WTC11 (cell line): ENCODE measurements around the gene SPIRE1.
A peak's percentile ranks its signal among the peaks of the same experiment; 100 is the strongest.

Experiments
- ATF6 ChIP-seq: sonication (generic); formaldehyde crosslinking; IDR thresholded peaks from 2 replicates; pipeline ENCODE4 v1.8.1; 2023; ENCODE audit warnings: mild to moderate bottlenecking, missing genetic modification reagents
- CREB1 ChIP-seq: sonication (generic); formaldehyde crosslinking; IDR thresholded peaks from 2 replicates; pipeline ENCODE4 v1.8.0; 2023; ENCODE audit warnings: mild to moderate bottlenecking, missing genetic modification reagents
- CREM ChIP-seq: sonication (generic); formaldehyde crosslinking; IDR thresholded peaks from 2 replicates; pipeline ENCODE4 v1.8.1; 2022; ENCODE audit warnings: mild to moderate bottlenecking, missing genetic modification reagents, moderate library complexity
- ELF4 ChIP-seq: sonication (generic); formaldehyde crosslinking; IDR thresholded peaks from 2 replicates; pipeline ENCODE4 v1.8.1; 2022; ENCODE audit warnings: low read depth, mild to moderate bottlenecking, moderate library complexity, missing genetic modification reagents
- IRF2 ChIP-seq: sonication (generic); formaldehyde crosslinking; IDR thresholded peaks from 2 replicates; pipeline ENCODE4 v1.8.0; 2022; ENCODE audit warnings: low read depth, missing genetic modification reagents, borderline replicate concordance
- PRDM15 ChIP-seq: sonication (generic); formaldehyde crosslinking; IDR thresholded peaks from 2 replicates; pipeline ENCODE4 v1.8.0; 2022; ENCODE audit warnings: missing genetic modification reagents
- TCF7 ChIP-seq: sonication (generic); formaldehyde crosslinking; IDR thresholded peaks from 2 replicates; pipeline ENCODE4 v1.8.0; 2022; ENCODE audit warnings: mild to moderate bottlenecking, low read depth, missing genetic modification reagents, moderate library complexity
- TP53 ChIP-seq: sonication (generic); formaldehyde crosslinking; IDR thresholded peaks from 2 replicates; pipeline ENCODE4 v1.8.1; 2023; ENCODE audit warnings: mild to moderate bottlenecking, missing genetic modification reagents
- USF2 ChIP-seq: sonication (generic); formaldehyde crosslinking; IDR thresholded peaks from 2 replicates; pipeline ENCODE4 v1.8.1; 2023; ENCODE audit warnings: mild to moderate bottlenecking, missing genetic modification reagents, moderate library complexity
- ZNF317 ChIP-seq: sonication (generic); formaldehyde crosslinking; IDR thresholded peaks from 2 replicates; pipeline ENCODE4 v1.8.1; 2023; ENCODE audit warnings: low read depth, mild to moderate bottlenecking, moderate library complexity, missing genetic modification reagents, borderline replicate concordance
- ZSCAN18 ChIP-seq: fragments of 250-450 bp; sonication (Bioruptor Pico); IDR thresholded peaks from 2 replicates; pipeline ENCODE4 v2.1.2; 2022; ENCODE audit warnings: mild to moderate bottlenecking, moderate library complexity
- TF ChIP-seq, protein P1 (sequence below): fragments of 200-600 bp; IDR thresholded peaks from 2 replicates; pipeline ENCODE4 v1.8.0; 2022; ENCODE audit warnings: antibody characterized with exemption
- TF ChIP-seq, protein P2 (sequence below): sonication (generic); formaldehyde crosslinking; IDR thresholded peaks from 2 replicates; pipeline ENCODE4 v1.8.0; 2022; ENCODE audit warnings: mild to moderate bottlenecking, missing genetic modification reagents
- TF ChIP-seq, protein P3 (sequence below): sonication (generic); formaldehyde crosslinking; IDR thresholded peaks from 2 replicates; pipeline ENCODE4 v1.8.1; 2022; ENCODE audit warnings: low read depth, missing genetic modification reagents, borderline replicate concordance

DNA sequence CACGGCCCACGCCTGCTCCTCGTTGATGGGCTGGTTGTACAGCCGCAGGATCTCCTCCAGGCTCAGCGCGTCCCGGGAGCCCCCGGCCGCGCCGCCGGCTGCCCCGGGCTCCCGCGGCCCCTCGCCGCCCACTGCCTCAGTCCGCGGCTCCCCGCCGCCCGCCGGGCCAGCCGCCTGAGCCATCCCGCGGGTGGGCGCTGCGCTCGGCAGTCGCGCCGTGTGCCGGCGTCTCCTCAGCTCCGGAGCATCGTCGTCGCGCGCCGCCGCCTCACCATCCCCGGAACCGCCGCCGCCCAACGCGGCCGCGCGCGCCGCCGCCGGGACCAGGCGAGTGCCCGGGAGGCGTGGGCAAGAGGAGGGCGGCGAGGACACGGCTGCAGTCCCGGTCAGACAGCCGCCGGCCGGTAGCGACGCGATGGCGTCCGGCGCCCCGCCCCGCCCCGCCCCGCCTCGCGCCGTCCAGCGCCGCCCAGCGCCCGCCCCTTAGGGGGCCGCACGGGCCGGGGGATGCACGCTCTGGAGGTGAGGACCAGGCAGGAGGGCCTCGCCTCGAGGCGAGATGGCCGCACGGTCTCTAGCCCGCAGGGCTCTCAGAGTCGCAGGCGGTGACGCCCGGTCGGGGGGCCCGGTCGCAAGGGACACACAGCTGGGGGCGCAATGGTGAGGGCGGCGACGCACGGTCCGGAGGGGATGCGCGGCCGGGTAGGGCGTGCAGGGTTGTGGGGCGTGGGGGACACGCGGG lies at the start of gene SPIRE1:
- no peak for TF ChIP-seq IRF2
- TF ChIP-seq, protein P1, sequence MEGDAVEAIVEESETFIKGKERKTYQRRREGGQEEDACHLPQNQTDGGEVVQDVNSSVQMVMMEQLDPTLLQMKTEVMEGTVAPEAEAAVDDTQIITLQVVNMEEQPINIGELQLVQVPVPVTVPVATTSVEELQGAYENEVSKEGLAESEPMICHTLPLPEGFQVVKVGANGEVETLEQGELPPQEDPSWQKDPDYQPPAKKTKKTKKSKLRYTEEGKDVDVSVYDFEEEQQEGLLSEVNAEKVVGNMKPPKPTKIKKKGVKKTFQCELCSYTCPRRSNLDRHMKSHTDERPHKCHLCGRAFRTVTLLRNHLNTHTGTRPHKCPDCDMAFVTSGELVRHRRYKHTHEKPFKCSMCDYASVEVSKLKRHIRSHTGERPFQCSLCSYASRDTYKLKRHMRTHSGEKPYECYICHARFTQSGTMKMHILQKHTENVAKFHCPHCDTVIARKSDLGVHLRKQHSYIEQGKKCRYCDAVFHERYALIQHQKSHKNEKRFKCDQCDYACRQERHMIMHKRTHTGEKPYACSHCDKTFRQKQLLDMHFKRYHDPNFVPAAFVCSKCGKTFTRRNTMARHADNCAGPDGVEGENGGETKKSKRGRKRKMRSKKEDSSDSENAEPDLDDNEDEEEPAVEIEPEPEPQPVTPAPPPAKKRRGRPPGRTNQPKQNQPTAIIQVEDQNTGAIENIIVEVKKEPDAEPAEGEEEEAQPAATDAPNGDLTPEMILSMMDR: no peak
- no peak for TF ChIP-seq ELF4 (CRISPR knock-in tag)
- TF ChIP-seq TCF7 (CRISPR knock-in tag): no peak; the same call in none of the 2 replicates
- no peak for TF ChIP-seq ZSCAN18 (CRISPR knock-in tag)
- TF ChIP-seq CREB1 (CRISPR knock-in tag): peak; percentile 65; the same call in 1 of the 2 replicates
- TF ChIP-seq PRDM15 (CRISPR knock-in tag): peak; percentile 28; the same call in 1 of the 2 replicates
- no peak for TF ChIP-seq CREM (CRISPR knock-in tag)
- TF ChIP-seq ATF6 (CRISPR knock-in tag): no peak
- TF ChIP-seq, protein P2, sequence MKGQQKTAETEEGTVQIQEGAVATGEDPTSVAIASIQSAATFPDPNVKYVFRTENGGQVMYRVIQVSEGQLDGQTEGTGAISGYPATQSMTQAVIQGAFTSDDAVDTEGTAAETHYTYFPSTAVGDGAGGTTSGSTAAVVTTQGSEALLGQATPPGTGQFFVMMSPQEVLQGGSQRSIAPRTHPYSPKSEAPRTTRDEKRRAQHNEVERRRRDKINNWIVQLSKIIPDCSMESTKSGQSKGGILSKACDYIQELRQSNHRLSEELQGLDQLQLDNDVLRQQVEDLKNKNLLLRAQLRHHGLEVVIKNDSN (CRISPR knock-in tag): peak; percentile 43; the same call in 1 of the 2 replicates
- TF ChIP-seq, protein P3, sequence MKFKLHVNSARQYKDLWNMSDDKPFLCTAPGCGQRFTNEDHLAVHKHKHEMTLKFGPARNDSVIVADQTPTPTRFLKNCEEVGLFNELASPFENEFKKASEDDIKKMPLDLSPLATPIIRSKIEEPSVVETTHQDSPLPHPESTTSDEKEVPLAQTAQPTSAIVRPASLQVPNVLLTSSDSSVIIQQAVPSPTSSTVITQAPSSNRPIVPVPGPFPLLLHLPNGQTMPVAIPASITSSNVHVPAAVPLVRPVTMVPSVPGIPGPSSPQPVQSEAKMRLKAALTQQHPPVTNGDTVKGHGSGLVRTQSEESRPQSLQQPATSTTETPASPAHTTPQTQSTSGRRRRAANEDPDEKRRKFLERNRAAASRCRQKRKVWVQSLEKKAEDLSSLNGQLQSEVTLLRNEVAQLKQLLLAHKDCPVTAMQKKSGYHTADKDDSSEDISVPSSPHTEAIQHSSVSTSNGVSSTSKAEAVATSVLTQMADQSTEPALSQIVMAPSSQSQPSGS (CRISPR knock-in tag): no peak
- no peak for TF ChIP-seq USF2 (CRISPR knock-in tag)
- no peak for TF ChIP-seq ZNF317 (CRISPR knock-in tag)
- peak; percentile 91 for TF ChIP-seq TP53 (CRISPR knock-in tag)
